GM18508 (cell line): Measurements from ENCODE around the gene KLHL17.
"Not testable (repeated sequence)": the region's sequence is repeated elsewhere in the genome, so short reads cannot be mapped to it uniquely, and the experiment has no call there.

ENCODE experiments used
- ATAC-seq: cut with Tn5 transposase; IDR thresholded peaks from one replicate; pipeline ENCODE4 v1.9.1; 2021; ENCODE audit warnings: moderate number of reproducible peaks; ENCODE audit not compliant: insufficient read depth, unreplicated experiment

Gene KLHL17

GRCh38 chr1:978835-979743 lies 18.7 kb downstream of the KLHL17 start:
- no peak for ATAC-seq

GRCh38 chr1:979744-980072 lies 19.3 kb downstream of the KLHL17 start:
- no peak for ATAC-seq

- ATAC-seq: no peak
These were observed 19.8 kb downstream of the KLHL17 start for GRCh38 chr1:980137-980571.

GRCh38 chr1:980602-981395 lies 20.4 kb downstream of the KLHL17 start:
- no peak for ATAC-seq

GRCh38 chr1:981491-981954 lies 21.1 kb downstream of the KLHL17 start:
- ATAC-seq: no peak

- ATAC-seq: no peak
These were observed 21.7 kb downstream of the KLHL17 start, which contains the start of gene PERM1 for GRCh38 chr1:981955-982558. Gene PERM1 (minus strand): TSS chr1:982093. CDS start chr1:981029, 1,064 bp downstream.

GRCh38 chr1:982765-983436 lies 22.5 kb downstream of the KLHL17 start:
- no peak for ATAC-seq

GRCh38 chr1:983798-984475 lies 23.6 kb downstream of the KLHL17 start:
- no peak for ATAC-seq

- no peak for ATAC-seq
These were observed 24.1 kb downstream of the KLHL17 start for GRCh38 chr1:984476-984814.

- no peak for ATAC-seq
These were observed 24.7 kb downstream of the KLHL17 start for GRCh38 chr1:985126-985525.

- not testable (repeated sequence) for ATAC-seq
These were observed 27.7 kb downstream of the KLHL17 start for GRCh38 chr1:988061-988460.

- not testable (repeated sequence) for ATAC-seq
These were observed 30.9 kb downstream of the KLHL17 start for GRCh38 chr1:991275-991674.

- no peak for ATAC-seq
These were observed 31.5 kb downstream of the KLHL17 start for GRCh38 chr1:991895-992294.

GRCh38 chr1:992362-992761 lies 32.0 kb downstream of the KLHL17 start:
- no peak for ATAC-seq

- no peak for ATAC-seq
These were observed 33.1 kb downstream of the KLHL17 start for GRCh38 chr1:993379-993995.

GRCh38 chr1:994546-994945 lies 34.2 kb downstream of the KLHL17 start:
- not testable (repeated sequence) for ATAC-seq

- no peak for ATAC-seq
These were observed 35.6 kb downstream of the KLHL17 start for GRCh38 chr1:995665-996633.
